OCI-LY7 (cell line): ENCODE measurements around the gene SMAGP. TPM values are rescaled to one million over a fixed set of nuclear protein-coding genes. Genes with fewer than 3 reads are reported as not detected.

Source experiments
- BruUV-seq: library from RNA; stranded (reverse); fragments of 400-500 nt; replicated peaks from 2 replicates; lab custom pipeline; 2021; lab: Mats Ljungman, UMichigan
- CTCF ChIA-PET: fragments of 300-600 bp; sonication (Branson Sonifier 250); formaldehyde crosslinking; loops from one replicate; lab custom pipeline; 2022; ENCODE audit warnings: antibody characterized with exemption; ENCODE audit not compliant: unreplicated experiment; lab: Charles Lee
- POLR2A ChIA-PET: fragments of 300-600 bp; sonication (Branson Sonifier 250); formaldehyde crosslinking; loops from one replicate; lab custom pipeline; 2022; ENCODE audit warnings: antibody characterized with exemption; lab: Charles Lee
- DNase-seq: peaks from one replicate; pipeline ENCODE4 v3.0.0-alpha.2; 2015; ENCODE audit warnings: low spot score
- H2AFZ ChIP-seq: fragments of 200-600 bp; sonication (generic), shearing (Covaris generic); 2 replicates; pipeline ENCODE4 v1.6.1; 2014; ENCODE audit warnings: mild to moderate bottlenecking, antibody characterized with exemption, low read length, moderate library complexity
- H3K27ac ChIP-seq: fragments of 200-600 bp; sonication (generic); 2 replicates; pipeline ENCODE4 v1.5.1; 2014; ENCODE audit warnings: mixed run types, low read depth, mild to moderate bottlenecking, moderate library complexity, low read length, inconsistent platforms; ENCODE audit not compliant: poor library complexity, severe bottlenecking
- H3K36me3 ChIP-seq: fragments of 200-600 bp; sonication (generic); 2 replicates; pipeline ENCODE4 v1.6.1; 2014; ENCODE audit warnings: mild to moderate bottlenecking, antibody characterized with exemption, low read length, moderate library complexity, mixed read lengths; ENCODE audit not compliant: insufficient read depth
- H3K4me1 ChIP-seq: fragments of 200-600 bp; sonication (generic); 2 replicates; pipeline ENCODE4 v1.5.1; 2014; ENCODE audit warnings: mild to moderate bottlenecking, low read length; ENCODE audit not compliant: insufficient read depth, poor library complexity, severe bottlenecking
- H3K4me2 ChIP-seq: fragments of 200-600 bp; sonication (generic); 2 replicates; pipeline ENCODE4 v1.6.1; 2014; ENCODE audit warnings: mild to moderate bottlenecking, low read length
- H3K4me3 ChIP-seq: fragments of 200-600 bp; sonication (generic); 2 replicates; pipeline ENCODE4 v1.5.1; 2014; ENCODE audit warnings: mild to moderate bottlenecking, low read depth, low read length; ENCODE audit not compliant: poor library complexity, severe bottlenecking
- H3K79me2 ChIP-seq: fragments of 200-600 bp; sonication (generic); 2 replicates; pipeline ENCODE4 v1.6.1; 2016; ENCODE audit warnings: low read depth, mild to moderate bottlenecking, low read length, moderate library complexity, mixed read lengths; ENCODE audit not compliant: insufficient read depth
- H3K9me2 ChIP-seq: fragments of 200-600 bp; sonication (generic); 2 replicates; pipeline ENCODE4 v1.6.1; 2016; ENCODE audit warnings: mild to moderate bottlenecking, low read length, mixed read lengths; ENCODE audit not compliant: insufficient read depth
- H3K9me3 ChIP-seq: fragments of 200-600 bp; sonication (generic); 2 replicates; pipeline ENCODE4 v1.6.1; 2014; ENCODE audit warnings: mild to moderate bottlenecking, mixed run types, low read length, mixed read lengths
- H4K20me1 ChIP-seq: fragments of 200-600 bp; sonication (generic); 2 replicates; pipeline ENCODE4 v1.6.1; 2014; ENCODE audit warnings: mild to moderate bottlenecking, antibody characterized with exemption, low read length, moderate library complexity, mixed read lengths; ENCODE audit not compliant: insufficient read depth
- EZH2phosphoT487 ChIP-seq: fragments of 200-600 bp; sonication (generic); IDR thresholded peaks from 2 replicates; pipeline ENCODE4 v1.6.1; 2018; ENCODE audit warnings: low read depth, borderline replicate concordance, mild to moderate bottlenecking, mixed run types, antibody characterized with exemption, low read length, moderate library complexity, mixed read lengths
- intact Hi-C: fragments of 100-400 bp; cut with micrococcal nuclease; formaldehyde crosslinking; loops from one replicate; pipeline ENCODE4 v1.10.0; 2022; ENCODE audit not compliant: unreplicated experiment
- total RNA-seq, 2 experiments: library from RNA; depleted of rRNA in 1 of 2; stranded (reverse); fragments of >200 nt in 1 of 2; shearing (Covaris generic) in 1 of 2; gene quantifications; 2 replicates each; pipeline ENCODE4 v1.2.3, GENCODE V29; 2014 to 2022
- TF ChIP-seq, protein P1 (sequence below): fragments of 200-600 bp; sonication (generic); conservative IDR thresholded peaks from 2 replicates; pipeline ENCODE4 v1.5.1; 2014; ENCODE audit warnings: mild to moderate bottlenecking, antibody characterized with exemption, low read length, moderate library complexity, mixed read lengths

SMAGP gene
- total RNA-seq, 2 experiments from 2014 or later, result 2.6 TPM; not detected in 1

DNA sequence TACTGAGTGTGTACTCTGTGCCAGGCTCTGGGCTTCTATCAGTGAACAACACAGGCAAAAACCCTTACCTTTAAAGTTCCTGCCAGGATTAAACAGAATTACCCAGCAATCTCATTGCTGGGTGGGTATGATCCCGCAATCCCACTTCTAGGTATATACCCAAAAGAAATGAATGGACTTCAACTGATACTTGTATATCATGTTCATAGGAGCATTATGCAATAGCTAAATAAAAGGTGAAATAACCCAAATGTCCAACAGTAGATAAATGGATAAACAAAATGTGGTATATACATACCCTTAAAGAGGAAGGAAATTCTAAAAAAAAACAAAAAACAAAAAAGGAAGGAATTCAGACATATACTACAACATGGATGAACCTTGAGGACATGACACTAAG, 16.9 kb downstream of the SMAGP start:
- Histone ChIP-seq H3K4me1 (no peaks in the 10 kb centered on the region), H2AFZ (peak overlapping the region; percentile 60; the same call in 1 of the 2 replicates), H3K36me3 (no peaks in the 10 kb centered on the region), H4K20me1 (no peaks in the 10 kb centered on the region), H3K9me3 (no peaks in the 10 kb centered on the region), H3K4me3 (no peak overlapping the region), H3K79me2 (no peaks in the 10 kb centered on the region), H3K9me2 (no peaks in the 10 kb centered on the region), H3K4me2 (no peak overlapping the region), H3K27ac (no peak overlapping the region)
- TF ChIP-seq, protein P1, sequence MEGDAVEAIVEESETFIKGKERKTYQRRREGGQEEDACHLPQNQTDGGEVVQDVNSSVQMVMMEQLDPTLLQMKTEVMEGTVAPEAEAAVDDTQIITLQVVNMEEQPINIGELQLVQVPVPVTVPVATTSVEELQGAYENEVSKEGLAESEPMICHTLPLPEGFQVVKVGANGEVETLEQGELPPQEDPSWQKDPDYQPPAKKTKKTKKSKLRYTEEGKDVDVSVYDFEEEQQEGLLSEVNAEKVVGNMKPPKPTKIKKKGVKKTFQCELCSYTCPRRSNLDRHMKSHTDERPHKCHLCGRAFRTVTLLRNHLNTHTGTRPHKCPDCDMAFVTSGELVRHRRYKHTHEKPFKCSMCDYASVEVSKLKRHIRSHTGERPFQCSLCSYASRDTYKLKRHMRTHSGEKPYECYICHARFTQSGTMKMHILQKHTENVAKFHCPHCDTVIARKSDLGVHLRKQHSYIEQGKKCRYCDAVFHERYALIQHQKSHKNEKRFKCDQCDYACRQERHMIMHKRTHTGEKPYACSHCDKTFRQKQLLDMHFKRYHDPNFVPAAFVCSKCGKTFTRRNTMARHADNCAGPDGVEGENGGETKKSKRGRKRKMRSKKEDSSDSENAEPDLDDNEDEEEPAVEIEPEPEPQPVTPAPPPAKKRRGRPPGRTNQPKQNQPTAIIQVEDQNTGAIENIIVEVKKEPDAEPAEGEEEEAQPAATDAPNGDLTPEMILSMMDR, result no peak
- TF ChIP-seq EZH2phosphoT487, result no peak
- no peak for DNase-seq
- no TSS peak for BruUV-seq
- ChIA-PET CTCF (interaction anchor here (0.5 to 1.0 kb wide), 3 partner anchors 11 to 129 kb away, joined by 3 read pairs; no protein-coding TSS in a partner anchor), POLR2A (interaction anchor here (0.6 to 1.2 kb wide), 2 partner anchors 9 to 204 kb away, joined by 4 read pairs; no protein-coding TSS in a partner anchor)
- intact Hi-C loops, result loop anchor here (10.0 kb wide), 1 partner anchor 418 kb away; no protein-coding TSS in a partner anchor

DNA sequence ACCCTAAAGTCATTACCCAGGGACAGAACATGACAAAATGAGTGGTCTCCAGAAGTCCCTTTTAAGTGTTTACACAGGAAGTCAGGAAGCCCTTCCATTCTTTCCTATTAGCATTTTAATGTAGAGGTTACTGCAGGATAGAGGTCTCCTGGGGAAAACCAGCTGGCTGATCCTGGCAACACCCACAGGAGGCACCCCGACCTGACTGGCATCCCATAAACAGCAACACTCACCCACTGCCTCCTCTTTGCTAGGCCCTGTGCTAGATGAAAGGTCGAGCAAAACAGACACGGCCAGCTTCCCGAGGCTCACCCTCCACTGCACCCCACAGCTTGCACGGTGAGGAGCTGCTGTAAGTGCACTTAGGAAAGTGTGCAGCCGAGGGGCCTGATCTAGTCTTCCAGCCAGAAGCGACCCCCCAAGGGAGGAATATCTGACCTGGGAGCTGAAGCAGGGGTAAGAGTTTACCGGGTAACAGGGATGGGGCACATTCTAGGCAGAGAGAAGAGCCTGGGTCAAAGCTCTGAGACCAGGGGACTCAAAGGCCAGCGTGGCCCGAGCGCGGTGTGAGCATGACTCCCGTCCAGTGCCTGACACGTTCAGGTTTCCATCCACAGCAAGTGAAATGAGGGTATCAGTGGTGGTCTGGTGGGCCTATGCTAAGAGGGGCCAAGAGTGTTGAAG, 22.6 kb downstream of the SMAGP start:
- H3K79me2 ChIP-seq, result no peaks in the 10 kb centered on the region
- no peak for DNase-seq
- TF ChIP-seq, protein P1, result no peak
- peaks cover 19% of the 10 kb centered on the region; the same call in 1 of the 2 replicates for H3K36me3 ChIP-seq
- CTCF ChIA-PET, result interaction anchor here (0.6 kb wide), 1 partner anchor 56 kb away, joined by 3 read pairs; no protein-coding TSS in a partner anchor
- H4K20me1 ChIP-seq, result no peaks in the 10 kb centered on the region
- H3K9me2 ChIP-seq, result no peaks in the 10 kb centered on the region
- BruUV-seq, result no TSS peak
- no peaks in the 10 kb centered on the region for H3K9me3 ChIP-seq
- intact Hi-C loops, result no loop called here
- H2AFZ ChIP-seq, result no peak overlapping the region
- POLR2A ChIA-PET, result interaction anchor here (0.6 kb wide), 1 partner anchor 318 kb away, joined by 6 read pairs; no protein-coding TSS in a partner anchor
- no peak overlapping the region for H3K4me2 ChIP-seq
- peaks cover 20% of the 10 kb centered on the region for H3K4me1 ChIP-seq
- H3K4me3 ChIP-seq, result no peak overlapping the region
- no peak overlapping the region for H3K27ac ChIP-seq
